SK-N-MC (cell line): ENCODE results near the gene TECPR2.

ENCODE experiments used
- DNase-seq: peaks from one replicate; pipeline ENCODE4 v3.0.0-alpha.2; 2011; ENCODE audit warnings: low read depth, low spot score
- H3K27ac ChIP-seq: fragments of 200-600 bp; sonication (generic); 2 replicates; pipeline ENCODE4 v1.5.1; 2016; ENCODE audit warnings: mixed run types
- H3K36me3 ChIP-seq: fragments of 200-600 bp; sonication (generic); 2 replicates; pipeline ENCODE4 v1.6.1; 2017; ENCODE audit warnings: antibody characterized with exemption, low read length, mixed read lengths; ENCODE audit not compliant: insufficient read depth
- H3K4me3 ChIP-seq: fragments of 200-600 bp; sonication (generic); 2 replicates; pipeline ENCODE4 v1.5.1; 2016
- H3K9ac ChIP-seq: fragments of 200-600 bp; sonication (generic); 2 replicates; pipeline ENCODE4 v1.8.0; 2017; ENCODE audit warnings: mixed run types, mixed read lengths; ENCODE audit not compliant: insufficient read length
- H3K9me3 ChIP-seq: fragments of 200-600 bp; sonication (generic); 2 replicates; pipeline ENCODE4 v1.6.1; 2017; ENCODE audit warnings: low read depth, mild to moderate bottlenecking, antibody characterized with exemption, low read length, moderate library complexity, mixed read lengths
- EZH2 ChIP-seq: fragments of 200-600 bp; sonication (generic); IDR thresholded peaks from one replicate; pipeline ENCODE4 v1.6.1; 2017; ENCODE audit warnings: antibody characterized with exemption
- FOXP2 ChIP-seq: optimal IDR thresholded peaks from 2 replicates; pipeline ENCODE3; 2011; ENCODE audit warnings: mild to moderate bottlenecking, moderate library complexity; ENCODE audit not compliant: insufficient read depth; ENCODE audit errors: extremely low read length, control extremely low read depth
- POLR2AphosphoS5 ChIP-seq: IDR thresholded peaks from 2 replicates; pipeline ENCODE4 v1.6.1; 2012; ENCODE audit warnings: mild to moderate bottlenecking, low read depth, low read length, borderline replicate concordance

TECPR2 gene

DNA sequence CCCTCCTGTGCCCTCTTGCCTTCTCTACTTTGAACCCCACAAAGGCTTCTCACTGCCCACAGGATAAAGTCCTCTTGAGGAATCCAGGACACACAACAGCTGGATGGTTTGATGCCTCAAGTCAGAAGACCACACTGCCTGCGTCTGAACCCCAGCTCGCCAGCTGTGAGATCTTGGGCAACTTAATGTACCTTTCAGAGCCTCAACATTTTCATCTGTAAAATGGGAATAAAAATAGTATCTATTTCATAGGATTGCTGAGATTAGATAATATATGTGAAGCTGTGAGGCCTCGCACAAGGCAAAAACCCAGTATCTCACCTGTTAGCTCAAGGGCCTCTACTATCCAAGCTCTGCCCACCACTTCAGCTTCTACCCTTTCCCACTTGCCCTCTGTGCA, 2.4 kb upstream of the TECPR2 start:
- Histone ChIP-seq H3K36me3 (peaks cover 20% of the 10 kb centered on the region), H3K9me3 (no peaks in the 10 kb centered on the region), H3K9ac (no peak overlapping the region), H3K4me3 (no peak overlapping the region), H3K27ac (no peak overlapping the region)
- TF ChIP-seq EZH2 (no peak), POLR2AphosphoS5 (no peak), FOXP2 (no peak)
- DNase-seq, result no peak

DNA sequence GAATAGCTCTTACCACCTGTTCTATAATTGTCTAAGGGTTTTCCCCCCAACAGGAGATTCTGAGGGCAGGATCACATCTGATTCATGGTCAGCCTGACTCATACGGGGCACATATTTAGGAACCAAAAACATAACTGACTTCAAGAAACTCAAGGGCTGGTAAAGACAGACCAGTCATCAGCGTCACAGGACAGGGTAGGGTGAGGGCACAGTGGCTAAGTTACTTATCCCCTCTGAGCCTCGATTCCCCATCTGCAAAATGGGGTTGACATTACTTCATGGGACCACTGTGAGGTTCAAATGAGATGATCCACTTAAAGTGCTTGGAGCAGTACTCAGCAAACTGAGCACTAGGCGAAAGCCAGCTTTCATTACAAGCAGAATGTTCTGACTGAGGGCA, 657 bp upstream of the TECPR2 start:
- no peak for DNase-seq
- Histone ChIP-seq H3K27ac (no peak overlapping the region), H3K9me3 (no peaks in the 10 kb centered on the region), H3K4me3 (peak overlapping the region; percentile 94), H3K9ac (peak overlapping the region; percentile 95), H3K36me3 (peaks cover 15% of the 10 kb centered on the region)
- TF ChIP-seq FOXP2 (no peak), EZH2 (no peak), POLR2AphosphoS5 (no peak)

DNA sequence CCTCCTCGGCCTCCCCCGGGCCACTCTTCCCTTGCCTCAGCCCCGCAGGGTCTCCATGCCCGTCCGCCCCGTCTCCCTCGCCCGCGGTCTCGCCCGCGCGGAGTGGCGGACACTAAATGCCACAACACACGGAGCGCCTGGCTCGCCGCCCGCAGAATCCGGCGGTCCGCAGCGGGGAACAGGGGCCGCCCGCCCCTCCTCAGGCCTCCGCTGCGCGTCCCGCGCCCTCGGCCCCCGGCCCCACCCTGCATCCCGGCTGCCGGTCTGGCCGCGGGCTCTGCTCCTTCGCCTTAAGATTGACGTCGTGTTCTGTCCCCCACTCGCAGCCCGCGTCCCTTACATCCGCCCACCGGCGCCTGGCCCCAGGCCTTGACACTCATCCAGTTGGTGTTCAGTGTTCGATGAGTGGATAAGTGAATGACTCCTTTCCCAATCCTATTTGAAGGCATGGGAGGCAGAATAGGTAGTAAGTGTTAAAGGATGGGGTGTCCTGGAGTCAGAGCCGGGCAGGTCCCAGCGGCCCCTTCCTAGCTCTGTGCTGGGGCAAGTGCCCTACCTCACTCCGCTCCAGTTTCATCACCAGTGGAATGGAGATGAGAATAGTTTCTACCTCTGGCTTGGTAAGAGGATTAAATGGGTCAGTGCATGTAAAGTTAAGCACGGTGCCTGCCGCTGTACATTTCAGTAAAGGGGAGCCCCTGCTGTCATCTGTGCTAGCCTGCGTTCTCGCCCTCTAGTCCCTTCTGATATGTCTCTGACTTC, 622 bp downstream of the TECPR2 start:
- H3K36me3 ChIP-seq, result peaks cover 5% of the 10 kb centered on the region
- peak overlapping the region; percentile 94 for H3K4me3 ChIP-seq
- no peak for TF ChIP-seq POLR2AphosphoS5
- no peak for TF ChIP-seq FOXP2
- no peak for TF ChIP-seq EZH2
- DNase-seq, result no peak
- peak overlapping the region; percentile 76 for H3K9ac ChIP-seq
- H3K9me3 ChIP-seq, result no peaks in the 10 kb centered on the region
- H3K27ac ChIP-seq, result no peak overlapping the region

DNA sequence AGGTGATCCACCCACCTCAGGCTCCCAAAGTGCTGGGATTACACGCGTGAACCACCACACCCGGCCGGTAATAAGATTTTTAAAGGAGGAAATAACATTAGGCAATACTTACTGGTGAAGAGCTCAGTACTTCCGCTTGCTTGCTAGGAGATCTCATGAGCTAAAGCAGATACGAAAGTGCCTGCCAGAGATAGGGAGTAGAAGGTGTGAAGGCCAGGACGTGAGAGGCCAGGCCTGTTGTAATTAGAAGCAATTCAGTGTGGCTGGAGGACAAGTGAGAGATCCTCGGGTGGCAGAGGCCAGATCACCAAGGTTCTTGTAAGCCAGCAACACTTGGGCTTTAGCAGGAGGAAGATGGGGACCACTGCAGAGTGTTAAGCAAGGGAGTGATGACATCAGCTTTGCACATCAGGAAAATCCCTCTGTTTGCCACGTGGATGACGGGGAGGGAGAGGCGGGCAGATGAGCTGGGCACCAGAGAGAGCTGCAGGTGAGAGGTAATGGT, 7.6 kb downstream of the TECPR2 start:
- no peaks in the 10 kb centered on the region for H3K9me3 ChIP-seq
- H3K9ac ChIP-seq, result no peak overlapping the region
- DNase-seq, result no peak
- H3K36me3 ChIP-seq, result no peaks in the 10 kb centered on the region
- H3K27ac ChIP-seq, result no peak overlapping the region
- H3K4me3 ChIP-seq, result no peak overlapping the region
- TF ChIP-seq FOXP2 (no peak), POLR2AphosphoS5 (no peak), EZH2 (no peak)

DNA sequence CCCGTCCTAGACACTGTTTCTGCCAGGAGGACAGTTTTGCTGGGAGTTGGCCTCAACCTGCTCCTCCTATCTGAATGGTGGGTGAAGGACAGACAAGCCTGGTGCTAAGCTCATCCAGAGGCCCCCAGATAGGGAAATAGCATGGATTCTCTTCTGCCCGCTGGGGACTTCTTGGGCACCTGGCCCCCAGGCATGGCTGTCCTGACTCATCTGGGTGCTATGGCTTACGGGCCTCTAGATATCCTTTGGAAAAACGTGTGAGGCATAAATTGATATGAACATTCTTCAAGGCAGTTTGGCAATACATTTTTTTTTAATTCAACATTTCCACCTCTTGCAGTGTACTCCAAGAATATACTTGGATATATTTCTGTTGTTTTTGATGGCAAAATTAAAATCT, 8.6 kb downstream of the TECPR2 start:
- DNase-seq, result no peak
- Histone ChIP-seq H3K9ac (no peak overlapping the region), H3K9me3 (no peaks in the 10 kb centered on the region), H3K36me3 (no peaks in the 10 kb centered on the region), H3K27ac (no peak overlapping the region), H3K4me3 (no peak overlapping the region)
- no peak for TF ChIP-seq FOXP2
- TF ChIP-seq POLR2AphosphoS5, result no peak
- no peak for TF ChIP-seq EZH2

DNA sequence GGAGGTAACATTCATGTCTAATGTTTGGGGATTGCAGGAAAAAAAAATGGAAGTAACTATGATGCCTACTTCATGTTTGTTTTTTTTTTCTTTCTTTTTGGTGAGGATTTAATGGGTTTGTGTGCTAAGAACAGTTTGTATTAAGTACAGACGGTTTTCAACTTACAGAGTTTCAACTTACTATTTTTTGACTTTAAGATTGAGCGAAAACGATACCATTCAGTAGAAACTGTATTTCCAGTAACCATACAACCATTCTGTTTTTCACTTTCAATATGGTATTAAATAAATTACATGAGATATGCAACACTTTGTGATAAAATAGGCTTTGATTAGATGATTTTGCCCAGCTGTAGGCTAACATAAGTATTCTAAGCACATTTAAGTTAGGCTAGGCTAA, 10.4 kb downstream of the TECPR2 start:
- H3K4me3 ChIP-seq, result no peak overlapping the region
- peaks cover 8% of the 10 kb centered on the region for H3K36me3 ChIP-seq
- TF ChIP-seq FOXP2 (no peak), POLR2AphosphoS5 (no peak), EZH2 (no peak)
- no peak for DNase-seq
- H3K9ac ChIP-seq, result no peak overlapping the region
- no peak overlapping the region for H3K27ac ChIP-seq
- H3K9me3 ChIP-seq, result no peaks in the 10 kb centered on the region

DNA sequence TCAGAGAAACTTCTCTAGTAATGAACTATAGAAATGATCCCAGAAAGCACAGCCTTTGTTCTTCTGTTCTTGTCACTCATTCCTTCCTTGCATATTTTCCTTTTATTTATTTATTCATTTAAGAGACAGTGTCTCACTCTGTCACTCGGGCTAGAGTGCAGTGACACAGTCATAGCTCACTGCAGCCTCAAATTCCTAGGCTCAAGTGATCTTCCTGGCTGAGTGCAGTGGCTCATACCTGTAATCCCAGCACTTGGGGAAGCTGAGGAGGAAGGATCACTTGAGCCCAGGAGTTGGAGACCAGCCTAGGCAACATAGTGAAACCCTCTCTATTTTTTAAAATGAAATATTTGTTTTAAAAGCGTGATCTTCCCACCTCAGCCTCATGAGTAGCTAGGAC, 11.5 kb downstream of the TECPR2 start:
- no peak overlapping the region for H3K27ac ChIP-seq
- H3K4me3 ChIP-seq, result no peak overlapping the region
- H3K9me3 ChIP-seq, result no peaks in the 10 kb centered on the region
- peaks cover 8% of the 10 kb centered on the region for H3K36me3 ChIP-seq
- DNase-seq, result no peak
- TF ChIP-seq FOXP2 (no peak), POLR2AphosphoS5 (no peak), EZH2 (no peak)
- no peak overlapping the region for H3K9ac ChIP-seq

DNA sequence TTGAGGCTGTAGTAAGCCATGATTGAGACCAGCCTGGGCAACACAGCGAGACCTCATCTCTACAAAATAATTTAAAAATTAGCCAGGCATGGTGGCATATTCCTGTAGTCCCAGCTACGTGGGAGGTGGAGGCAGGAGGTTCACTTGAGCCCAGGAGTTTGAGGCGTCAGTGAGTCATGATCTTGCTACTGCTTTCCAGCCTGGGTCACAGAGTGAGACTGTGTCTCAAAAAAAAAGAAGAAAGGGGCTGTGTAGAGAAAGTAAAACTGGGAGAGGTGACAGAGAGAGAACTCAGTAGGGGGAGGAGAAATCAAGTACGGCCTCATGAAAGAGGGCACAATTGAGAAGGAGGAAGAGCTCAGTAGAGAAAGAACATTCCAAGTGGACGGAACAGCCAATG, 12.4 kb downstream of the TECPR2 start:
- TF ChIP-seq EZH2, result no peak
- TF ChIP-seq POLR2AphosphoS5, result no peak
- TF ChIP-seq FOXP2, result no peak
- no peak overlapping the region for H3K9ac ChIP-seq
- peaks cover 8% of the 10 kb centered on the region for H3K36me3 ChIP-seq

More for the DNA sequence above, 12.4 kb downstream of the TECPR2 start:
- Histone ChIP-seq H3K27ac (no peak overlapping the region), H3K4me3 (no peak overlapping the region), H3K9me3 (no peaks in the 10 kb centered on the region)
- no peak for DNase-seq
